BLaER1 (cell line): ENCODE results near the gene PRLH.

ENCODE experiments used
- H3K27ac ChIP-seq: shearing (Covaris generic); formaldehyde crosslinking; 2 replicates; pipeline ENCODE4 v1.8.1; 2022
- H3K27me3 ChIP-seq: shearing (Covaris generic); formaldehyde crosslinking; 2 replicates; pipeline ENCODE4 v1.8.1; 2022
- H3K36me3 ChIP-seq: shearing (Covaris generic); formaldehyde crosslinking; 2 replicates; pipeline ENCODE4 v1.8.1; 2022
- H3K4me1 ChIP-seq: shearing (Covaris generic); formaldehyde crosslinking; 2 replicates; pipeline ENCODE4 v1.8.1; 2022
- H3K4me2 ChIP-seq: shearing (Covaris generic); formaldehyde crosslinking; 2 replicates; pipeline ENCODE4 v1.8.1; 2022
- H3K4me3 ChIP-seq: shearing (Covaris generic); formaldehyde crosslinking; 2 replicates; pipeline ENCODE4 v1.8.1; 2022
- H3K9ac ChIP-seq: shearing (Covaris generic); formaldehyde crosslinking; 2 replicates; pipeline ENCODE4 v1.8.1; 2022
- H3K9me3 ChIP-seq: shearing (Covaris generic); formaldehyde crosslinking; 2 replicates; pipeline ENCODE4 v1.8.1; 2022
- H4K20me1 ChIP-seq: shearing (Covaris generic); formaldehyde crosslinking; 2 replicates; pipeline ENCODE4 v1.8.1; 2022
- Cebpa-rat ChIP-seq: shearing (Covaris generic); IDR thresholded peaks from 2 replicates; pipeline ENCODE4 v1.8.1; 2022

The PRLH gene

DNA sequence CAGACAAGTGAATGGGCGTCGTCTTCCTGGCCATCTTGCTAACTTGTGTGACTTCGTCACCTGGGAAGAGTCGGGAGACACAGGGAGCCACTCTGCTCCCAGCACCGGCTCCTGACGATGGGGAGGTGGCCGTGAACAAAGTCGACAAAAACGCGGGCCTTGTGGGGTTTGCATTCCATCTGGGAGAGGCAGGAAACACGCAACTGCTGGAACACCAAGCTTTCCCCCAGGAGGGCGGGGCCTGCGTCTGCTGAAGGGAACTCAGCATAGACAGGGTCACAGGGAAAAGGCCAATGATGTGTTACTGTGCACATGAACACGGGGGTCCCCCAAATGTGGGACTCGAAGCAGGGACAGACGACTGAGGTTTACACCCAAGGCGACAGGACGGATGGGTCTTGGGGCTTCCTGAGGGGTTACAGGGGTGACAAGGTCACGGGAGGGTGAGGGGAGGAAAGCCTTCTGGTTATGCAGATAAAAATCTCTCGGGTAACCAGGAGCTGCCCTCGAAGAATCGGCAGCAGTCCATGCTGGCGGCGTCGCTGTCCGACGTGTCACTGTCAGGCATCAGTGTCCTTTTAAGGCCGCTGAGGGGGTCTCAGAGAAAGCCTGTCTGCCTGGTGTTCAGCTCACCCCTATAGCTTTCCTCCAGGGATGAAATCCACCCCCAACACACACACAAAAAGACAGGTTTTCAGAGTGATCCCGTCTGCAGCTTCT is 28.2 kb upstream of the PRLH start:
- no peak for TF ChIP-seq Cebpa-rat
- no peak overlapping the region for H3K27ac ChIP-seq
- peak overlapping the region; percentile 86 for H3K4me2 ChIP-seq
- no peak overlapping the region for H3K9ac ChIP-seq
- H3K9me3 ChIP-seq = no peaks in the 10 kb centered on the region
- H3K4me1 ChIP-seq = peaks cover 85% of the 10 kb centered on the region
- H4K20me1 ChIP-seq = no peaks in the 10 kb centered on the region
- H3K36me3 ChIP-seq = no peaks in the 10 kb centered on the region
- no peak overlapping the region for H3K4me3 ChIP-seq
- no peaks in the 10 kb centered on the region for H3K27me3 ChIP-seq

DNA sequence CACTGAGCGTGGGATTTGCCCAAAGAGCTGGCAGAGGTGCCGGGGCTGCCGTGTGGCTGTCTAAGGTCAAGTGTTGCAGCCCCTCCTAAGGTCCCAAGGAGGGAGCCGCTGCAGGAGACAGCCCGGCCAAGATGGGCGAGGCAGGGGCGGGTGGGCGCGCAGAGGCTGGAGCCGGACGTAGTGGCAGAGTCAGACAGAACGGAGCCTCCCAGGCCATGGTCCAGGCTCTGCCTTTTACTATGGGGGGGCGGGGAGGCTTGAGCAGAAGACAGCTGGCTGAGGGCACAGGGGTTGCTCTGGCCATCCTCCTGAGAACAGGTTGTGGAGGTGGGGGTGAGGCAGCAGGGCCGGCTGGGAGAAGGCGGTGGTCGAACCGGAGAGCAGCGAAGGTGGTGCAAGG is 27.5 kb upstream of the PRLH start:
- no peaks in the 10 kb centered on the region for H3K36me3 ChIP-seq
- no peak overlapping the region for H3K9ac ChIP-seq
- TF ChIP-seq Cebpa-rat = no peak
- peaks cover 78% of the 10 kb centered on the region for H3K4me1 ChIP-seq
- peak overlapping the region; percentile 86 for H3K4me2 ChIP-seq
- H3K27me3 ChIP-seq = no peaks in the 10 kb centered on the region
- no peaks in the 10 kb centered on the region for H3K9me3 ChIP-seq
- H3K27ac ChIP-seq = no peak overlapping the region
- no peak overlapping the region for H3K4me3 ChIP-seq
- H4K20me1 ChIP-seq = no peaks in the 10 kb centered on the region

DNA sequence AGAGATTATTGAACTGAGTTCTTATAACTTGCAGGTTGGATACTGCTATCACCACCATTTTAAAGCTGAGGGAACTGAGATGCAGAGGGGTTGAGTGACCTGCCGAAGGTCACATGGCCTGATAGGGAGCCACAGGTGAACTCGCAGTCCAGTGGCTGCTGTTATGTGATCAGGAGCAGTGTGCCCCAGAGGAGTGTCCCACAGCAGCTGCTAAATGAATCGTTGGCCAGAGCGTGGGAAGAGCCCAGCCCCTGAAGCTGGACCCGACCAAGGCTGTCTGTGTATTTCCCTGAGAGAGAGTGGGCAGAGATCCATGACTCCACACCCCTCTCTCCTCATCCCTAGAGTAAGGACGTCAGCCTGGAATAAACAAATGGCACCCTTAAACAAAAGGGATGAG is 26.7 kb upstream of the PRLH start:
- Histone ChIP-seq H4K20me1 (no peaks in the 10 kb centered on the region), H3K36me3 (no peaks in the 10 kb centered on the region), H3K27ac (peak overlapping the region; percentile 30), H3K4me3 (no peak overlapping the region), H3K9ac (no peak overlapping the region), H3K9me3 (no peaks in the 10 kb centered on the region), H3K4me2 (peak overlapping the region; percentile 78; the same call in 1 of the 2 replicates), H3K4me1 (peaks cover 70% of the 10 kb centered on the region), H3K27me3 (no peaks in the 10 kb centered on the region)
- no peak for TF ChIP-seq Cebpa-rat

DNA sequence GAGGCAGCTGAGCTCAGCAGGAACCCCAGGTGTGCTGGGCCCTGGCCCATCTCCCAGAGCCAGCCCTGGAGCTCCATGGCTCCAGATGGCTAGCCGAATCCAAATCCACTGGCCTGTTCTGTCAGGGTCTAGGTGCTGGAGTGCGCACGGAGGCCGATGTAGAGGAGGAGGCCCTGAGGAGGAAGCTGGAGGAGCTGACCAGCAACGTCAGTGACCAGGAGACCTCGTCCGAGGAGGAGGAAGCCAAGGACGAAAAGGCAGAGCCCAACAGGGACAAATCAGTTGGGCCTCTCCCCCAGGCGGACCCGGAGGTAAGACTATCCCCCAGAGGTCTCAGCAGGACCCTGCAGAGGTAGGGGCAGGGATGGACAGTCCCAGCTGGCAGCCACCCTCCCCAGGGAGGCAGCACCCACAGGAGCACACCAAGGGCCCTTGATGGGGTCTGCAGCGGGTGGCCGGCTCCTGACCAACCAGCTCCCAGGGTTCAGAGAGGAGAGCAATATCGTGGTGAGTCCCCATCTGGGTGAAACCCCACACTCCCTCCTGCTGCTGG is 26.1 kb upstream of the PRLH start:
- TF ChIP-seq Cebpa-rat = no peak
- H3K27me3 ChIP-seq = no peaks in the 10 kb centered on the region
- H3K9ac ChIP-seq = peak overlapping the region; percentile 39

DNA sequence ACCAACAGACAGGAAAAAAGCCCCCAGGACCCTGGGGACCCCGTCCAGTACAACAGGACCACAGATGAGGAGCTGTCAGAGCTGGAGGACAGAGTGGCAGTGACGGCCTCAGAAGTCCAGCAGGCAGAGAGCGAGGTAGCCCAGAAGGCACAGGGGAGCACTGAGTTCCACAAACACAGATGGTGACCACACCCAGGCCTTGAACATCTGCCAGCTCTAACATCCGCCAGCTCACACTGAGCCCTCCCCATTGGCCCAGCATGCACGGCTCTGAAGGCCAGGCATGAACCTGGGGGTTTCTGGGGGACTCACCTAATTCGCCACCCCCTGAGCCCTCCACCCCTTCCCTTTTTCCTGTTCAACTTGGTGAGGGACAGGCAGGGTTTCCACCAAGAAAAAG is 25.6 kb upstream of the PRLH start:
- Histone ChIP-seq H3K4me1 (peaks cover 67% of the 10 kb centered on the region), H3K4me2 (peak overlapping the region; percentile 78), H3K4me3 (no peak overlapping the region)

More for the DNA sequence above, 26.1 kb upstream of the PRLH start:
- peaks cover 67% of the 10 kb centered on the region for H3K4me1 ChIP-seq
- peak overlapping the region; percentile 78 for H3K4me2 ChIP-seq
- peak overlapping the region; percentile 54 for H3K27ac ChIP-seq
- H3K4me3 ChIP-seq = no peak overlapping the region
- H4K20me1 ChIP-seq = no peaks in the 10 kb centered on the region
- H3K9me3 ChIP-seq = no peaks in the 10 kb centered on the region
- no peaks in the 10 kb centered on the region for H3K36me3 ChIP-seq

DNA sequence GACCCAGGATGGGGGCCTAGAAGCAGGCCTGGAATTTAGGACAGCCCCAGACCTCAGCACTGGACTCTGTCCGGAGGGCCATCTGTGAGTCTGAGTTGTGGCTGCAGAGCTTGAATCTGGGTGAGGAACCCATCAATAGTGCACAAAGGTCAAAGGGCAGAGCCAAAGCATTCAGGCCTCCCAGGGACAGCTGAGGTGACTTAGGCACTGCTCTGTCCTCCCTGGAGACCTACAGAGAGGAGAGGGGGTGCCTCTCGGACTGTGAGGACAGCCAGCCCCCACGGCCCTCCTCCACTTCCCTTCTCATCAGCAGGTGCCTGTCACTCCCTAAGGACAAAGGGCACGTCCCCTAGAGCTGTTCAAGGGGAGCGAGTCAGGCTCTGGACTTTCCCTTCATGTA is 25.1 kb upstream of the PRLH start:
- Histone ChIP-seq H3K27me3 (no peaks in the 10 kb centered on the region), H4K20me1 (no peaks in the 10 kb centered on the region), H3K9ac (peak overlapping the region; percentile 39), H3K27ac (peak overlapping the region; percentile 54), H3K36me3 (no peaks in the 10 kb centered on the region), H3K9me3 (no peaks in the 10 kb centered on the region), H3K4me2 (peak overlapping the region; percentile 78), H3K4me1 (peaks cover 67% of the 10 kb centered on the region), H3K4me3 (no peak overlapping the region)
- TF ChIP-seq Cebpa-rat = no peak

More for the DNA sequence above, 25.6 kb upstream of the PRLH start:
- no peaks in the 10 kb centered on the region for H4K20me1 ChIP-seq
- H3K9me3 ChIP-seq = no peaks in the 10 kb centered on the region
- peak overlapping the region; percentile 39 for H3K9ac ChIP-seq
- H3K36me3 ChIP-seq = no peaks in the 10 kb centered on the region
- no peaks in the 10 kb centered on the region for H3K27me3 ChIP-seq
- TF ChIP-seq Cebpa-rat = no peak
- peak overlapping the region; percentile 54 for H3K27ac ChIP-seq

DNA sequence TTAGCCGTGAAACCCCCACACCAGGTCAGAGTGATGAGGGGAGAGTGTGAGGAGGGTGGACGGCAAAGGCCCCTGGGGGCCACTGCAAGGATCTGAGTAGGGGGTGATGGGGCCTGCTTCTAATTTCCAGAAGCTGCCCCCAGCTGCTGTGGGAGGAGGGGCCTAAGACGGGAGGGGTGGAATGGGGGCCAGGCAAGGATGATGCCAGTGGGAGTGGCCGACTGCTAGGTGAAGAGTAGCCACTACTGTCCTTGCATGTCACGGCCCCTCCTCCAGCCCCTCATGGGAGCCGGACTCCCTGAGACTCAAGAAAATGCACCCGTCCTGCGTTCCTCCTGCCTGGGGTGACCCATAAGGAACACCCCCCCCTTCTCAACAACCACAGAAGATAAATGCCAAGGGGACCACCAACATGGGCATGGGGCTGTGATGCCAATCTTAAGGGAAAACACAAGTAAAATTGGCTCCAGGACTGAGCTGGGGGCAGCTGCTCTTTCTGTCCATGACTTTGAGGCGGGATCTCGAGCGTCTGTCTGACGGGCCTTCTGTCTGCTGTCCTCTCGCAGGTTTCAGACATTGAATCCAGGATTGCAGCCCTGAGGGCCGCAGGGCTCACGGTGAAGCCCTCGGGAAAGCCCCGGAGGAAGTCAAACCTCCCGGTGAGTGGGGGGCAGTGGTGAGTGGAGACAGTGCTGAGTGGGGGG is 24.2 kb upstream of the PRLH start:
- no peak for TF ChIP-seq Cebpa-rat
- Histone ChIP-seq H3K4me3 (no peak overlapping the region), H3K27ac (no peak overlapping the region), H4K20me1 (no peaks in the 10 kb centered on the region), H3K27me3 (no peaks in the 10 kb centered on the region), H3K9ac (no peak overlapping the region), H3K4me2 (peak overlapping the region; percentile 78; the same call in 1 of the 2 replicates), H3K4me1 (peaks cover 67% of the 10 kb centered on the region), H3K9me3 (no peaks in the 10 kb centered on the region), H3K36me3 (no peaks in the 10 kb centered on the region)

DNA sequence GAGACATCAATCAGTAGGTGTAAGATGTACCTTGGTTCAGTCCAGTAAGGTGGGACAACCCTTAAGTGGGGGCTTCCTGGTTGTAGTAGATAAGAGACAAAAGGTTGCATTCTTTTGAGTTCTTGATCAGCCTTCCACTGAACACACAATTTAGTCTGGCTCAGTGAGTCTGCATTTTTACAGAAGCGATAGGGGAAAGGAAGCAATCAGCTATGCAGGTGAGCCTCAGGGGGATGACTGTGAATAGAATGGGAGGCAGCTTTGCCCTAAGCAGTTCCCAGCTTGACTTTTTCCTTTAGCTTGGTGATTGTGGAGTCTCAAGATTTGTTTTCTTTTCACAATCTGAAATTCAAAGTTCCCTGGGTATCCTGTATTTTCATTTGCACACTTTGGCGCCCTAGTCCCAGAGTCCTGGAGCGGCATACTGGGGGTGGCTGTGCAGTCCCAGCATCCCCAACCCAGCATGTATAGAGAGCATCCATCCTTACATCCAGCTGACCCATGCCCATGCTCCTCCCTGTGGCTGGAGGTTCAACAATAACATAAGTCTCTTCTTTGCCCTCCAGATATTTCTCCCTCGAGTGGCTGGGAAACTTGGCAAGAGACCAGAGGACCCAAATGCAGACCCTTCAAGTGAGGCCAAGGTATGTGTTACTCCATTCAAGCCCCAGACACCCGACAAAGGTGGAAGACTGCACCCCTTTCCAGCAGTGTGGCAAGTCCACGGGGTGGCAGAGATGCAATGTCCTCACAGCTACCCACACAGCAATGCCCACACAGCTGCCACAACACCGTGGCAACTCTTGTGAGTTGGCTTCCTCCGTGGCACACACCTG is 20.1 kb upstream of the PRLH start:
- TF ChIP-seq Cebpa-rat = no peak
- no peak overlapping the region for H3K4me3 ChIP-seq
- H3K36me3 ChIP-seq = no peaks in the 10 kb centered on the region
- H3K9me3 ChIP-seq = no peaks in the 10 kb centered on the region
- no peak overlapping the region for H3K9ac ChIP-seq
- peaks cover 62% of the 10 kb centered on the region for H3K4me1 ChIP-seq
- no peak overlapping the region for H3K27ac ChIP-seq
- H4K20me1 ChIP-seq = no peaks in the 10 kb centered on the region
- H3K27me3 ChIP-seq = no peaks in the 10 kb centered on the region
- H3K4me2 ChIP-seq = peak overlapping the region; percentile 24; the same call in 1 of the 2 replicates

DNA sequence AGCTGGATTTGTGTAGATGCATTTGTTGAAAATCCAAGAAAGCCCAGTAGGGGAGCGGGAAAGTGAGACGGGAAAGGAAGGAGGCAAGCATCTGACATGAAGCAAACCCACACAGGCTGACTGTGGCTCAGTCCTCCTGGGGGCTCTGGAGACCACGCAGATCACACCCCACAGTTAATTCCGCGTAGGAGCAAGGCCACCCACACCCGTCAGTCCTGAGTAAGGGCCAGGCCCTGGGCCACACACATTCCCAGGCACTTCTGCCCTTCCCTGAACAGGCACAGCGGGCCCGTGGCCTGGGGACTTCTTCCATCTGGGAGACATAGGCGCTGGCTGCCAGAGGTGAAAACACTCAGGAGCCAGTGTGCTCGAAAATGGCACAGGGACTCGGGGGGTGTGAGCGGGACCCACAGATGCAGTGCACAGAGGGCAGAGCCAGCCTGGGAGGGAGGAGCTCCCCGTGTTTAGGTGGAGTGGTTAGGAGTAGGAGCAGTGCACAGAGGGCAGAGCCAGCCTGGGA is 19.4 kb upstream of the PRLH start:
- Histone ChIP-seq H3K4me1 (peaks cover 55% of the 10 kb centered on the region), H3K36me3 (no peaks in the 10 kb centered on the region)
- TF ChIP-seq Cebpa-rat = no peak

More for the DNA sequence above, 19.4 kb upstream of the PRLH start:
- H4K20me1 ChIP-seq = no peaks in the 10 kb centered on the region
- no peaks in the 10 kb centered on the region for H3K9me3 ChIP-seq
- H3K4me3 ChIP-seq = no peak overlapping the region
- no peak overlapping the region for H3K27ac ChIP-seq
- no peak overlapping the region for H3K9ac ChIP-seq
- H3K4me2 ChIP-seq = peak overlapping the region; percentile 22
- no peaks in the 10 kb centered on the region for H3K27me3 ChIP-seq
